ENCODE measurements around the gene BMP8A.
"Not testable (repeated sequence)": the region's sequence is repeated elsewhere in the genome, so short reads cannot be mapped to it uniquely, and the experiment has no call there.

The BMP8A gene

GRCh38 chr1:39507230-39507928 lies 15.9 kb downstream of the BMP8A start:
- DNase-seq, result no peak

- DNase-seq, result no peak
Observed at GRCh38 chr1:39508266-39508665, 16.8 kb downstream of the BMP8A start.

- DNase-seq, result no peak
Observed at GRCh38 chr1:39508857-39509305, 17.4 kb downstream of the BMP8A start.

GRCh38 chr1:39509360-39510009 lies 18.0 kb downstream of the BMP8A start:
- DNase-seq, result no peak

GRCh38 chr1:39510570-39511186 lies 19.2 kb downstream of the BMP8A start:
- DNase-seq, result not testable (repeated sequence)

GRCh38 chr1:39511477-39511876 lies 20.0 kb downstream of the BMP8A start:
- DNase-seq, result not testable (repeated sequence)

- DNase-seq, result not testable (repeated sequence)
Observed at GRCh38 chr1:39512234-39512847, 20.9 kb downstream of the BMP8A start.

GRCh38 chr1:39514710-39515124 lies 23.3 kb downstream of the BMP8A start:
- DNase-seq, result not testable (repeated sequence)

GRCh38 chr1:39515131-39516086 lies 24.0 kb downstream of the BMP8A start:
- not testable (repeated sequence) for DNase-seq

- DNase-seq, result not testable (repeated sequence)
Observed at GRCh38 chr1:39516841-39517240, 25.4 kb downstream of the BMP8A start.

GRCh38 chr1:39517936-39518335 lies 26.5 kb downstream of the BMP8A start:
- DNase-seq, result not testable (repeated sequence)

- DNase-seq, result not testable (repeated sequence)
Observed at GRCh38 chr1:39519376-39519775, 27.9 kb downstream of the BMP8A start.

- DNase-seq, result not testable (repeated sequence)
Observed at GRCh38 chr1:39522221-39522620, 30.8 kb downstream of the BMP8A start.

- no peak for DNase-seq
Observed at GRCh38 chr1:39522661-39523567, 31.5 kb downstream of the BMP8A start.

GRCh38 chr1:39524171-39524570 lies 32.7 kb downstream of the BMP8A start:
- DNase-seq, result no peak

- DNase-seq, result no peak
Observed at GRCh38 chr1:39524591-39525365, 33.3 kb downstream of the BMP8A start.

- peak in 1 of 4 experiments; percentile 9 for DNase-seq
Observed at GRCh38 chr1:39525366-39526165, 34.1 kb downstream of the BMP8A start.

GRCh38 chr1:39526466-39527189 lies 35.2 kb downstream of the BMP8A start:
- no peak for DNase-seq

GRCh38 chr1:39527190-39527579 lies 35.7 kb downstream of the BMP8A start:
- not testable (repeated sequence) for DNase-seq
